Liver (tissue), 9 donors: Measurements from ENCODE around the gene UBE3B. TPM values are rescaled to one million over a fixed set of nuclear protein-coding genes. Genes with fewer than 3 reads are reported as not detected.

Experiments
- DNase-seq: peaks from one replicate; pipeline ENCODE4 v3.0.0-alpha.2; 2017; ENCODE audit warnings: low spot score
- H3K27ac ChIP-seq, 2 donors: one replicate each; pipeline ENCODE4 v1.7.0; 2013; ENCODE audit warnings: inconsistent platforms in 2 of 2, low read length in 2 of 2, control low read depth in 1 of 2, low read depth in 1 of 2, mild to moderate bottlenecking in 1 of 2
- H3K27me3 ChIP-seq, 4 donors: one replicate each; pipeline versions ENCODE4 v1.6.1 to v1.7.0; 2013; ENCODE audit warnings: low read length in 3 of 4, inconsistent platforms in 1 of 4, mild to moderate bottlenecking in 1 of 4, moderate library complexity in 1 of 4; ENCODE audit not compliant: control insufficient read depth in 4 of 4, insufficient read depth in 4 of 4
- H3K36me3 ChIP-seq, 4 donors: one replicate each; pipeline versions ENCODE4 v1.6.1 to v1.7.0; 2013; ENCODE audit warnings: low read length in 3 of 4, mild to moderate bottlenecking in 3 of 4, low read depth in 1 of 4, moderate library complexity in 1 of 4; ENCODE audit not compliant: control insufficient read depth in 4 of 4, insufficient read depth in 3 of 4
- H3K4me1 ChIP-seq, 4 donors: one replicate each; pipeline versions ENCODE4 v1.6.1 to v1.7.0; 2013; ENCODE audit warnings: low read length in 3 of 4, mild to moderate bottlenecking in 3 of 4, moderate library complexity in 1 of 4; ENCODE audit not compliant: control insufficient read depth in 4 of 4, insufficient read depth in 4 of 4
- H3K4me3 ChIP-seq, 3 donors: one replicate each; pipeline versions ENCODE4 v1.6.1 to v1.7.0; 2013; ENCODE audit warnings: low read length in 3 of 3, control low read depth in 1 of 3, low read depth in 1 of 3, mild to moderate bottlenecking in 1 of 3
- H3K9ac ChIP-seq, 2 donors: one replicate each; pipeline ENCODE4 v1.7.0; 2013; ENCODE audit warnings: low read length in 2 of 2, mild to moderate bottlenecking in 2 of 2, moderate library complexity in 2 of 2, control low read depth in 1 of 2, low read depth in 1 of 2
- H3K9me3 ChIP-seq, 4 donors: one replicate each; pipeline versions ENCODE4 v1.6.1 to v1.7.0; 2013; ENCODE audit warnings: low read length in 3 of 4; ENCODE audit not compliant: control insufficient read depth in 4 of 4
- EGR1 ChIP-seq, 2 donors: IDR thresholded peaks; 2 replicates each; pipeline ENCODE4 v1.6.1; 2016 to 2018; ENCODE audit warnings: antibody characterized with exemption in 2 of 2, low read depth in 2 of 2
- FOXA1 ChIP-seq: IDR thresholded peaks from 2 replicates; pipeline ENCODE4 v1.6.1; 2016; ENCODE audit warnings: antibody characterized with exemption
- FOXA2 ChIP-seq: IDR thresholded peaks from 2 replicates; pipeline ENCODE4 v1.6.1; 2016; ENCODE audit warnings: antibody characterized with exemption
- GABPA ChIP-seq, 2 donors: IDR thresholded peaks in 1 of 2; conservative IDR thresholded peaks in 1 of 2; 2 replicates each; pipeline ENCODE4 v1.6.1; 2016; ENCODE audit warnings: antibody characterized with exemption in 2 of 2, mild to moderate bottlenecking in 1 of 2, moderate library complexity in 1 of 2
- HNF4A ChIP-seq, 2 donors: conservative IDR thresholded peaks; 2 replicates each; pipeline ENCODE4 v1.6.1; 2016; ENCODE audit warnings: antibody characterized with exemption in 2 of 2, mild to moderate bottlenecking in 2 of 2
- HNF4G ChIP-seq: IDR thresholded peaks from 2 replicates; pipeline ENCODE4 v1.6.1; 2016; ENCODE audit warnings: antibody characterized with exemption
- JUND ChIP-seq, 2 donors: IDR thresholded peaks; 2 replicates each; pipeline ENCODE4 v1.6.1; 2016; ENCODE audit warnings: antibody characterized with exemption in 2 of 2
- NR2F2 ChIP-seq: IDR thresholded peaks from 2 replicates; pipeline ENCODE4 v1.6.1; 2016; ENCODE audit warnings: antibody characterized with exemption
- RAD21 ChIP-seq, 2 donors: IDR thresholded peaks; 2 replicates each; pipeline ENCODE4 v1.6.1; 2016; ENCODE audit warnings: antibody characterized with exemption in 2 of 2, mild to moderate bottlenecking in 2 of 2
- RXRA ChIP-seq, 2 donors: IDR thresholded peaks; 2 replicates each; pipeline ENCODE4 v1.6.1; 2017 to 2018; ENCODE audit warnings: antibody characterized with exemption in 2 of 2, mild to moderate bottlenecking in 1 of 2
- SP1 ChIP-seq: IDR thresholded peaks from 2 replicates; pipeline ENCODE4 v1.6.1; 2018; ENCODE audit warnings: antibody characterized with exemption, mild to moderate bottlenecking
- TAF1 ChIP-seq: conservative IDR thresholded peaks from 2 replicates; pipeline ENCODE4 v1.6.1; 2016; ENCODE audit warnings: antibody characterized with exemption, mild to moderate bottlenecking
- YY1 ChIP-seq: IDR thresholded peaks from 2 replicates; pipeline ENCODE4 v1.6.1; 2016; ENCODE audit warnings: antibody characterized with exemption, mild to moderate bottlenecking
- WGBS: extraction: QIAGEN DNeasy Blood & Tissue Kit; methylation state at CpG from one replicate; pipeline ENCODE4 v1.1.7; 2013; 5-methylcytosine and 5-hydroxymethylcytosine counted together
- polyA plus RNA-seq, 2 donors: library from polyadenylated mRNA; stranded (reverse) in 1 of 2; unstranded in 1 of 2; fragments of 200-250 nt in 1 of 2; fragments of >200 nt in 1 of 2; fragmentation: Nextera tagmentation in 1 of 2; extraction: Ambion mirVana in 1 of 2; gene quantifications; one replicate each; pipeline versions ENCODE4 v1.2.1 to v1.2.3, GENCODE V29; 2013 to 2015
- total RNA-seq, 2 donors: library from RNA; depleted of rRNA; stranded (reverse); fragments of >200 nt; gene quantifications; one replicate each; pipeline ENCODE4 v1.2.3, GENCODE V29; 2014
- TF ChIP-seq, protein P1 (sequence below): IDR thresholded peaks from 2 replicates; pipeline ENCODE4 v1.6.1; 2016; ENCODE audit warnings: antibody characterized with exemption, mild to moderate bottlenecking
- TF ChIP-seq, protein P2 (sequence below): IDR thresholded peaks from 2 replicates; pipeline ENCODE4 v1.6.1; 2016; ENCODE audit warnings: antibody characterized with exemption
- TF ChIP-seq, protein P3 (sequence below): IDR thresholded peaks from 2 replicates; pipeline ENCODE4 v1.6.1; 2016; ENCODE audit warnings: antibody characterized with exemption
- TF ChIP-seq, protein P4 (sequence below): IDR thresholded peaks from 2 replicates; pipeline ENCODE4 v1.6.1; 2016; ENCODE audit warnings: antibody characterized with exemption
- TF ChIP-seq, protein P5 (sequence below): fragments of 150-350 bp; IDR thresholded peaks from 2 replicates; pipeline ENCODE4 v1.5.1; 2017; ENCODE audit warnings: improper control_type of control experiment, low read depth, low read length; ENCODE audit not compliant: missing input control
- donor health status: healthy.
- donor health status: healthy.
- donor health status: healthy.
- donor health status: healthy.
- donor health status: healthy.

UBE3B gene
- total and polyA plus RNA-seq, 4 donors: 9.3 to 43.4 (median 24.1) TPM

DNA sequence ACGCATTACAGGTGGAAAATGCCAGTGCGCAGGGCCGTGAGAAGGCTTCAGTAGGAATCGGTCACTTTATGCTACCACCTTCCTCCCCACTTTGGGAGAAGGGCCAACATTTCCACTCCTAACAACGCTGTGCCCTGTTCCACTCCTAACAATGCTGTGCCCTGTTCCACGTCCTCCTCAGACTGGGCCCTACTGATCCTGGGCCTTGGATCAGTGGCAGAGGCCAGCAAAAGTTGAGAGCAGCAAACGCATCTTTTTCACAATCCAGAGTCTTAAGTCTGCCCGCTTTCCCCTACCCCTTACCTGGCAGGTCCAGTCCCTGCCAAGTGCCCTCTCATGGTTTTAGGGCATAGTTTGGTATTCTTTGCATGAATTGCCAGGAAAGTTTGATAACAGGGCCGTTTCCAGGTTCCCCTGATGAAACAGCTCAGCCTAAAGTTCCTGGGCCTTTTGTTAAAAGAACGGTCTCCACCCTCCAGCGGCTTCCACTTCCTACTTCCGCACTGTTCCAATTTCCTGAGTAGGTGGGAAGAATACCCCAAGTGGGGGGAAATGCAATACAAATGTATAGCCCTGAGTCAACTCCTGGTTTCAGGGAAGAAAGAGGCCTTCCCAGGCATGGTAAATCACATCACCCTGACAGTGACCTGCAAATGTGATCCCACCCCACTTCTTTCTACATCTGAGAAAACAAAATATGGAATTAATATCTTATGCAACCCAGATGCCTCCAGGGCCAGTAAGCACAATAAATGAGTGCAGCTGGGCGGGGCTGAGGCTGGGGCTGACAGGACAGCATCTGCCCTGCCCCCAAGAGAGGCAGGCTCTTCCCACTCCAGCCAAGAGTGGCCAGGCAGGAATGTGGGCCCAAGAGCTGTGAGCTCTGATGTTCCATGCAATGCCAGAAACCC is 15.3 kb upstream of the UBE3B start:
- 75% methylated on average over 13 of the region's 13 CpGs for WGBS
- no peaks in the 10 kb centered on the region for H3K27me3 ChIP-seq
- TF ChIP-seq HNF4G (no peak), EGR1 (IDR thresholded peaks at IDR 0.05; ENCODE audit: low read depth in 2 of 2) (no peak), NR2F2 (peak; percentile 55), SP1 (peak; percentile 25), GABPA (IDR thresholded peaks at IDR 0.05 in 1 of 2, conservative IDR thresholded peaks at IDR 0.05 in 1 of 2) (no peak), YY1 (peak; percentile 11)
- no peaks in the 10 kb centered on the region for H3K9me3 ChIP-seq
- peaks cover 6 to 35% (median 15%) of the 10 kb centered on the region in 4 donors for H3K4me1 ChIP-seq
- H3K4me3 ChIP-seq: no peak overlapping the region
- no peak overlapping the region for H3K9ac ChIP-seq
- DNase-seq: no peak
- H3K36me3 ChIP-seq: peaks cover 2 to 20% (median 10%) of the 10 kb centered on the region in 4 donors
- peak overlapping the region; percentile 72 to 84 for H3K27ac ChIP-seq

DNA sequence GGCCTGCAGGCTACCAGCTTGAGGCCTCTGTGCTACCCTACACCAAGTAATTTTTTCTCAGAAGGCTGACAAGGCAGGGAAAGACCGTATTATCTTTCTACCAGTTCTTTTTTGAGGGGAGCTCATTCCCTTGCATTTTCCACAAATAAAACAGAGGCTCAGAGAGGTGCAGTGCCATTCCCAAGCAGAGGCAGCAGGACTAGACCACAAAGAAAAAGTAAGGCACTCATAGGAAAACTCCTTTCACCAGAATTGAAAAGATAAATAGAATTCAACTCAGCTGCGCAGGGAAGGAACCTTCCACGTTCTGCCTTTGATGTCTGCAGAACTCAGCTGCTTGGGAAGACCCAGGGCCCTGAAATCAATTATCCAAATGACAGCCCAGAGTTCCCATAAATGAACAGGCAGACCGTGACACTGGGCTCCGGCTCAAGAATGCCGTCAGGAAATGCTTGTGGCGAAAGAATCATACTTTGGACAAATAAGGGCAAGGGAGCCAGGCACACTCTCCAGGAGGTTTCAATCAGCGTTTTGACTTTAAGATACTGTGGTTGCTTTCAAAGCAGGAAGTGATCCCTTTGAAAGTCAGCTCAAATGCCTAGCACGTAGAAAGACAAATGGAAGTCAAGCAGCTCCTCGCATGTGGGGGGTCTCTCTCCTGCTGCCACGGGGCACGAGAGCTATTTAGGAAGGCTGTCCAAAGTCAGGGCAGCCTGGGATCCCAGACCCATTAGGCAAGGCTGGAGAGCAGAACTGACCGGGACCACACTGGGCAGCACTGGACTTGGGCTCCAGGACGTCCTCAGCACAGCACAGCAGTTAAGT is 14.4 kb upstream of the UBE3B start:
- no peak overlapping the region for H3K9ac ChIP-seq
- H3K4me3 ChIP-seq: no peak overlapping the region
- H3K9me3 ChIP-seq: no peaks in the 10 kb centered on the region
- peaks cover 0 to 17% (median 9%) of the 10 kb centered on the region in 4 donors for H3K36me3 ChIP-seq
- DNase-seq: no peak
- peaks cover 6 to 35% (median 15%) of the 10 kb centered on the region in 4 donors for H3K4me1 ChIP-seq
- H3K27me3 ChIP-seq: no peaks in the 10 kb centered on the region
- H3K27ac ChIP-seq: peak overlapping the region; percentile 72 to 84
- 63% methylated on average over 14 of the region's 14 CpGs for WGBS
- TF ChIP-seq YY1 (no peak), FOXA1 (no peak), RAD21 (IDR thresholded peaks at IDR 0.05) (peak in 1 of 2 donors; percentile 14), HNF4A (conservative IDR thresholded peaks at IDR 0.05) (peak in 1 of 2 donors; percentile 24), SP1 (peak; percentile 63), HNF4G (no peak), NR2F2 (peak; percentile 85), GABPA (IDR thresholded peaks at IDR 0.05 in 1 of 2, conservative IDR thresholded peaks at IDR 0.05 in 1 of 2) (peak in 1 of 2 donors; percentile 20), FOXA2 (no peak), JUND (IDR thresholded peaks at IDR 0.05) (no peak), EGR1 (IDR thresholded peaks at IDR 0.05; ENCODE audit: low read depth in 2 of 2) (no peak), RXRA (IDR thresholded peaks at IDR 0.05) (no peak), TAF1 (peak; percentile 19)
- TF ChIP-seq, protein P1, sequence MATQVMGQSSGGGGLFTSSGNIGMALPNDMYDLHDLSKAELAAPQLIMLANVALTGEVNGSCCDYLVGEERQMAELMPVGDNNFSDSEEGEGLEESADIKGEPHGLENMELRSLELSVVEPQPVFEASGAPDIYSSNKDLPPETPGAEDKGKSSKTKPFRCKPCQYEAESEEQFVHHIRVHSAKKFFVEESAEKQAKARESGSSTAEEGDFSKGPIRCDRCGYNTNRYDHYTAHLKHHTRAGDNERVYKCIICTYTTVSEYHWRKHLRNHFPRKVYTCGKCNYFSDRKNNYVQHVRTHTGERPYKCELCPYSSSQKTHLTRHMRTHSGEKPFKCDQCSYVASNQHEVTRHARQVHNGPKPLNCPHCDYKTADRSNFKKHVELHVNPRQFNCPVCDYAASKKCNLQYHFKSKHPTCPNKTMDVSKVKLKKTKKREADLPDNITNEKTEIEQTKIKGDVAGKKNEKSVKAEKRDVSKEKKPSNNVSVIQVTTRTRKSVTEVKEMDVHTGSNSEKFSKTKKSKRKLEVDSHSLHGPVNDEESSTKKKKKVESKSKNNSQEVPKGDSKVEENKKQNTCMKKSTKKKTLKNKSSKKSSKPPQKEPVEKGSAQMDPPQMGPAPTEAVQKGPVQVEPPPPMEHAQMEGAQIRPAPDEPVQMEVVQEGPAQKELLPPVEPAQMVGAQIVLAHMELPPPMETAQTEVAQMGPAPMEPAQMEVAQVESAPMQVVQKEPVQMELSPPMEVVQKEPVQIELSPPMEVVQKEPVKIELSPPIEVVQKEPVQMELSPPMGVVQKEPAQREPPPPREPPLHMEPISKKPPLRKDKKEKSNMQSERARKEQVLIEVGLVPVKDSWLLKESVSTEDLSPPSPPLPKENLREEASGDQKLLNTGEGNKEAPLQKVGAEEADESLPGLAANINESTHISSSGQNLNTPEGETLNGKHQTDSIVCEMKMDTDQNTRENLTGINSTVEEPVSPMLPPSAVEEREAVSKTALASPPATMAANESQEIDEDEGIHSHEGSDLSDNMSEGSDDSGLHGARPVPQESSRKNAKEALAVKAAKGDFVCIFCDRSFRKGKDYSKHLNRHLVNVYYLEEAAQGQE: no peak
- TF ChIP-seq, protein P2, sequence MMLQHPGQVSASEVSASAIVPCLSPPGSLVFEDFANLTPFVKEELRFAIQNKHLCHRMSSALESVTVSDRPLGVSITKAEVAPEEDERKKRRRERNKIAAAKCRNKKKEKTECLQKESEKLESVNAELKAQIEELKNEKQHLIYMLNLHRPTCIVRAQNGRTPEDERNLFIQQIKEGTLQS: no peak
- TF ChIP-seq, protein P3, sequence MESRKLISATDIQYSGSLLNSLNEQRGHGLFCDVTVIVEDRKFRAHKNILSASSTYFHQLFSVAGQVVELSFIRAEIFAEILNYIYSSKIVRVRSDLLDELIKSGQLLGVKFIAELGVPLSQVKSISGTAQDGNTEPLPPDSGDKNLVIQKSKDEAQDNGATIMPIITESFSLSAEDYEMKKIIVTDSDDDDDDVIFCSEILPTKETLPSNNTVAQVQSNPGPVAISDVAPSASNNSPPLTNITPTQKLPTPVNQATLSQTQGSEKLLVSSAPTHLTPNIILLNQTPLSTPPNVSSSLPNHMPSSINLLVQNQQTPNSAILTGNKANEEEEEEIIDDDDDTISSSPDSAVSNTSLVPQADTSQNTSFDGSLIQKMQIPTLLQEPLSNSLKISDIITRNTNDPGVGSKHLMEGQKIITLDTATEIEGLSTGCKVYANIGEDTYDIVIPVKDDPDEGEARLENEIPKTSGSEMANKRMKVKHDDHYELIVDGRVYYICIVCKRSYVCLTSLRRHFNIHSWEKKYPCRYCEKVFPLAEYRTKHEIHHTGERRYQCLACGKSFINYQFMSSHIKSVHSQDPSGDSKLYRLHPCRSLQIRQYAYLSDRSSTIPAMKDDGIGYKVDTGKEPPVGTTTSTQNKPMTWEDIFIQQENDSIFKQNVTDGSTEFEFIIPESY: no peak
- TF ChIP-seq, protein P4, sequence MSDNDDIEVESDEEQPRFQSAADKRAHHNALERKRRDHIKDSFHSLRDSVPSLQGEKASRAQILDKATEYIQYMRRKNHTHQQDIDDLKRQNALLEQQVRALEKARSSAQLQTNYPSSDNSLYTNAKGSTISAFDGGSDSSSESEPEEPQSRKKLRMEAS: no peak
- TF ChIP-seq, protein P5, sequence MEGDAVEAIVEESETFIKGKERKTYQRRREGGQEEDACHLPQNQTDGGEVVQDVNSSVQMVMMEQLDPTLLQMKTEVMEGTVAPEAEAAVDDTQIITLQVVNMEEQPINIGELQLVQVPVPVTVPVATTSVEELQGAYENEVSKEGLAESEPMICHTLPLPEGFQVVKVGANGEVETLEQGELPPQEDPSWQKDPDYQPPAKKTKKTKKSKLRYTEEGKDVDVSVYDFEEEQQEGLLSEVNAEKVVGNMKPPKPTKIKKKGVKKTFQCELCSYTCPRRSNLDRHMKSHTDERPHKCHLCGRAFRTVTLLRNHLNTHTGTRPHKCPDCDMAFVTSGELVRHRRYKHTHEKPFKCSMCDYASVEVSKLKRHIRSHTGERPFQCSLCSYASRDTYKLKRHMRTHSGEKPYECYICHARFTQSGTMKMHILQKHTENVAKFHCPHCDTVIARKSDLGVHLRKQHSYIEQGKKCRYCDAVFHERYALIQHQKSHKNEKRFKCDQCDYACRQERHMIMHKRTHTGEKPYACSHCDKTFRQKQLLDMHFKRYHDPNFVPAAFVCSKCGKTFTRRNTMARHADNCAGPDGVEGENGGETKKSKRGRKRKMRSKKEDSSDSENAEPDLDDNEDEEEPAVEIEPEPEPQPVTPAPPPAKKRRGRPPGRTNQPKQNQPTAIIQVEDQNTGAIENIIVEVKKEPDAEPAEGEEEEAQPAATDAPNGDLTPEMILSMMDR: no peak
